ENCODE measurements around the gene PARP16. TPM values are rescaled to one million over a fixed set of nuclear protein-coding genes. Genes with fewer than 3 reads are reported as not detected.
"Not testable (repeated sequence)": the region's sequence is repeated elsewhere in the genome, so short reads cannot be mapped to it uniquely, and the experiment has no call there.

Gene PARP16
- total RNA-seq, 1 experiment from 2014 or later = 12.9 TPM

DNA sequence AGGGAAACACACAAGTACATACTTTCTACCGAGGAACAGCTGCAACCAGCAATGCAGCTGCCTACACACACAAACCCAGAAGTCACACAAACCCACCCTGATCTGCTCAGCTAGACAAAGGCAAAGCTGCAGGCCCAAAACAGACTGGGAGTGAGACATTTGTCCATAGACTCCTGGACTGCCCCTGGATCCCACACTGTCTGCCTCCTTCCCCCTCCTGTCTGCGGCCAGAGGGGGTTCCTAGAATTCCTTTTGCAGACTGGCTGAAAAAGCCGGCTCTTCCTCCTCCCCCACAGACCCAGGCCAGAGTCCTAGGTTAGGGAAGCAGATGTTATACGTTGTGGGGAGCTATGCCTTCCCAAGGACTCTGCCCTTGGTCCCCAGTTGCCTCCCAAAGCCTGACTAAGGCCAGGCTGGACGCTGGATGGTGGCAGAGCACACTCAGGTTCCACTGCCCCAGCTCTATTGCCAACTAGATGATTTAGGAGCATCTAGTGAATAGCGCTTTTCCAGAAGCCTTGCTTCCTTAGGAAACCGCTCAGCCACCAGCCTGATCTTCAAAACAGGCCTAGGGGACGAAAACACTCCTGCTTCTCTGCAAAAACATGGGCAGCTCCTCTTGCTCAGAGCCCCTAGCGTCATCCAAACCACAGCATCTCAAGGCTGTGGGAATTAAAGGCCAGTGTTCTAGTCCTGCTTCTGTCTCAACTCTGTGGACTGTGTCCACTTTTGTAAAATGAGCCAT lies 38.0 kb downstream of the PARP16 start:
- peak overlapping the region; percentile 34 for H3K27ac ChIP-seq

DNA sequence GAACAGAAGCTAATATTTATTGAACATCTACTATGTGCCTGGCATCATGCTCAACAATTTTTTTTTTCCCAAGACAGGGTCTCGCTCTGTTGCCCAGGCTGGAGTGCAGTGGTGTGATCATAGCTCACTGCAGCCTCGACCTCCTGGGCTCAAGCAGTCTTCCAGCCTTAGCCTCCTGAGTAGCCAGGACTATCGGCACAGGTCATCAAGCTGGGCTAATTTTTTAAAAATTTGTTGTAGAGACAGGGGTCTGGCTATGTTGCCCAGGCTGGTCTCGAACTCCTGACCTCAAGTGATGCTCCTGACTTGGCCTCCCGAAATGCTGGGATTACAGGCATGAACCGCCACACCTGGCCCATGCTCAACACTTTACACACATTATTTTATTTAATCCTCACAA lies 39.7 kb downstream of the PARP16 start:
- H3K4me3 ChIP-seq = no peak overlapping the region
- no peaks in the 10 kb centered on the region for H3K27me3 ChIP-seq
- DNase-seq = no peak
- H3K9me3 ChIP-seq (replicated peaks) = no peaks in the 10 kb centered on the region
- no peak overlapping the region for H3K27ac ChIP-seq
- peaks cover 31% of the 10 kb centered on the region for H3K4me1 ChIP-seq
- H3K36me3 ChIP-seq = no peaks in the 10 kb centered on the region

More for the DNA sequence above, 38.0 kb downstream of the PARP16 start:
- no peaks in the 10 kb centered on the region for H3K9me3 ChIP-seq (replicated peaks)
- H3K27me3 ChIP-seq = no peaks in the 10 kb centered on the region
- no peak overlapping the region for H3K4me3 ChIP-seq
- no peaks in the 10 kb centered on the region for H3K36me3 ChIP-seq
- peaks cover 31% of the 10 kb centered on the region for H3K4me1 ChIP-seq
- DNase-seq = peak; percentile 58 to 63

DNA sequence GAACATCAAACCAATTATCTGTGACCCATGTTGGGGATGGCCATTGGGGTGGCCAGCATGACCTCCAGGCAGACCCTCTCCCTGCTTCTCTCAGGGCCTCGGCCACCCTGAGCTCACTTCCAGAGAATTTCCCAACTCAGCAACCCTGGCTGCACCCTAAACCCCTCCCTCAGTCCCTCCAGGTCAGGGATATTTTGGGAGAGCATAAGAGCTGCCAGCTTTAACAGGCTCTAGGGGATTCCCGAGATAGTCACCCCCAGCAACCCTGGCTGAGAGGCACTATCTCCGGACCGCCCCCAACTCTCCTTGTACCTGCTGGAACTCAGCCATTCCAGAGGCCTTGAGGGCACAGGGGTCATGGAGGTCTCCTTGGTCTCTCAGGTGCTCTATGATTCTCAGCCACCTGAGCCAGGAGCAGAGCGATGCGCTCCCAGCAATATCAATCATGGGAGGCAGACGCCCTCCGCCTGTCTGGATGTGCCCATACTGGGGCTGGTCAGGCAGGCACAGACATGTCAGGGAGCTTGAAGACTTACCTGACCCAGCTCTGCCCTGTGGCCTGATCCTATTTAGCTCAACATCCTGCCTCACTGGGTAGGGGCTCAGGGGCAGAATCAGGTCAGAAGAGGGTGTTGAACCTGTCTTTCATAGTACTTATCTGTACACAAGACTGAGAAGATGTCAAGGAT lies 40.5 kb downstream of the PARP16 start:
- Histone ChIP-seq H3K9me3 (replicated peaks) (no peaks in the 10 kb centered on the region), H3K4me1 (peaks cover 31% of the 10 kb centered on the region), H3K27ac (peak overlapping the region; percentile 90), H3K27me3 (no peaks in the 10 kb centered on the region), H3K4me3 (no peak overlapping the region), H3K36me3 (no peaks in the 10 kb centered on the region)
- no peak for DNase-seq

DNA sequence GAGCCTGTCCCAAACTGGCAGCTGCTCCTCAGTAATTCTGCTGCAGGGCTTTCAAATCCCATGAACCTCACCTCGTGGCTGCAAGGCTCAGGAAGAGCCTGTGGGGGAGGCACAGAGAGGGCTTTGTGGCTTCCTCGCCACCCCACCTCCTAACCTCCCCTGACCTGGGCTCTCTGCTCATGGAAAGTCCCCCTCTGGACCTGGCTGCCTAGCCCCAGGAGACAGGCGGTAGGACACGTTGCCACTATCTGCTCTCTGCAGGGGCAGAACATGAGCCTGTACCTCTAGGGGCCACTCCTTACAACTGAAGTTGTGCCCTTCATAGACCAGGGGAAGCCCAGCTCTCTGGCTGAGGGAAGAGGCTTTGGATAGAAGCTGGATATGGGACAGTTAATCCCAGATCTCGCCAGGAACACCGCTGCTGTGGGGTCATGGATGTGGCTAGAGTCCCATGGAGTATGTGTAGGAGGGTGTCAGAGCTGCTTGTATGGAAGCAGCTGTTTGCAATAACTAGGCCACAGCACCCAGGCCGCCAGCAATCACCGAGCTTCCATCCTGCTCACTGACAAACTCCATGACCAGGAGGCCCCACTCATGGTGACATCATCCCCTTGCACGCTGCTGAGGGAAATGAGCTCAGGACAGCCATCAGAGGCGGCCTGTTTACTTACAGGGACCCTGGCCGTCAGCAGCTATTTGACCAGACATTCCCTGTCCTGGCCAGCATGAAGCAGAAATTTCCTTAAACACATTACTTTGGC lies 41.4 kb downstream of the PARP16 start:
- DNase-seq = peak; percentile 85 to 88
- H3K36me3 ChIP-seq = no peaks in the 10 kb centered on the region
- peaks cover 31% of the 10 kb centered on the region for H3K4me1 ChIP-seq
- H3K4me3 ChIP-seq = no peak overlapping the region
- H3K27ac ChIP-seq = peak overlapping the region; percentile 90
- no peaks in the 10 kb centered on the region for H3K27me3 ChIP-seq
- no peaks in the 10 kb centered on the region for H3K9me3 ChIP-seq (replicated peaks)

DNA sequence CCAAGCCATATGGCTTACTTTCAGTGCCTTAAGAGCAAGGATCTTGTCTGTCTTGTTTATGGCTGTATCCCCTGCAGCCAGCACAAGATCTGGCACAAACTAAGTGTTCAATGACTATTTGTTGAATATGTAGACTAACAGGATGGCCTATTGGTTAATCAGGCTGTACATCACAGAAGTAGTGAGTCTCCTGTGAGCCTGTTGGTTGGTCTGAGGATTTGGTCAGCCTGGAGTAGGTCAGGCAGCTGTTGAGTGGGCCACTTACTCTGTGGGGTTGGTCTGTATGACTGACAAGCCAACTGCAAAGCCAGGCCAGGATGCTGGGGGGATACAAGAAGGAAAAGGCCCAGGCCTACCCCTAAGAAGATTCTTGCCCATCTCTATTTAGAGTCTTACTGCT lies 42.0 kb downstream of the PARP16 start:
- Histone ChIP-seq H3K4me1 (peaks cover 31% of the 10 kb centered on the region), H3K36me3 (no peaks in the 10 kb centered on the region), H3K4me3 (no peak overlapping the region), H3K9me3 (replicated peaks) (no peaks in the 10 kb centered on the region), H3K27me3 (no peaks in the 10 kb centered on the region), H3K27ac (peak overlapping the region; percentile 90)
- peak; percentile 86 to 89 for DNase-seq

DNA sequence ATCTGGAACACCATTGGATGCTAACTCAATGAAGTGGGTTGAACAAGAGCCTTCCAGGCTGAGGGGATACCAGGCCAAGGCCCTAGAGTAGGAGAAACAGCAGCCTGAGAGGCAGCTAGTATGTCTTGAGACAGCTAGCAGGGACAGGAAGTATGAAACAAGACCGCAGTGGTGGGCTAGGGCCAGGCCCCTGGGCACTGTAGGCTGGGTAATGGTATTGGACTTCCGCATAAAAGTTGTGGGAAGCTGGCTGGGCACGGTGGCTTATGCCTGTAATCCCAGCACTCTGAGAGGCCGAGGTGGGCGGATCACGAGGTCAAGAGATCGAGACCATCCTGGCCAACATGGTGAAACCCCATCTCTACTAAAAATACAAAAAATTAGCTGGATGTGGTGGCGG lies 50.2 kb downstream of the PARP16 start:
- H3K27me3 ChIP-seq; H3K27ac ChIP-seq; H3K4me1 ChIP-seq; H3K36me3 ChIP-seq; H3K9me3 ChIP-seq (replicated peaks); DNase-seq; H3K4me3 ChIP-seq: not testable (repeated sequence)

DNA sequence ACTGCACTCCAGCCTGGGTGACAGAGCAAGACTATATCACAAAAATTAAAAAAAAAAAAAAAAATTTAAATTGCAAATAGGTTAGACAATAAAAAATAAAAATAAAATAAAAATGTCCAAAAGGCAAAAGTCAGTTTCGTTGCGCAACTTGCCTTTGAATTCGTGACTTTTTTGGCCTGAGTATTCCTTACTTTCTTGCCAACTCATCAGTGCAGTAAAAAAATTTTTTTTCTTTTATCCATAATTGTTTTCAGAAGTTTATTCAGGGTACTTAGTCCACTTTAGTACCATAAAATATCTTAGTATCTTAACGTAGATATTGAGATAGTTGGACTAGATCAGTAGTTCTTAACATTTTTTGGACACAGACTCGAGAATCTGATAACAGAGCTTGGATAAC lies 53.0 kb downstream of the PARP16 start:
- DNase-seq = no peak
- no peak overlapping the region for H3K4me3 ChIP-seq

DNA sequence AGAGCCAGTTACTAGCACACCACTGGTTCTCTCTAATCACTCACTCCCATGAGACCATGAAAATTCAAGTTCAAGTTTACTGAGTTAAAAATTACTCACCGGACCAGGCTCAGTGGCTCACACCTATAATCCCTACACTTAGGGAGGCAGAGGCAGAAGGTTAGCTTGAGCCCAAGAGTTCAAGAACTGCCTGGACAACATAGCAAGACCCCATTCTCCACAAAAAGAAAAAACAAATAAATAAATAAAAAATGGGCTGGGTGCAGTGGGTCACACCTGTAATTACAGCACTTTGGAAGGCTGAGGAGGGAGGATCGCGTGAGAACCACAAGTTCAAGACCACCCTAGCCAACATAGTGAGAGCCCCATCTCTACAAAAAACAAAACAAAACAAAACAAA lies 54.2 kb downstream of the PARP16 start:
- Histone ChIP-seq H3K27me3 (no peaks in the 10 kb centered on the region), H3K36me3 (no peaks in the 10 kb centered on the region), H3K9me3 (replicated peaks) (no peaks in the 10 kb centered on the region), H3K4me3 (no peak overlapping the region), H3K4me1 (no peaks in the 10 kb centered on the region), H3K27ac (no peak overlapping the region)
- no peak for DNase-seq

More for the DNA sequence above, 53.0 kb downstream of the PARP16 start:
- Histone ChIP-seq H3K36me3 (no peaks in the 10 kb centered on the region), H3K27me3 (no peaks in the 10 kb centered on the region), H3K9me3 (replicated peaks) (no peaks in the 10 kb centered on the region), H3K27ac (no peak overlapping the region), H3K4me1 (no peaks in the 10 kb centered on the region)

DNA sequence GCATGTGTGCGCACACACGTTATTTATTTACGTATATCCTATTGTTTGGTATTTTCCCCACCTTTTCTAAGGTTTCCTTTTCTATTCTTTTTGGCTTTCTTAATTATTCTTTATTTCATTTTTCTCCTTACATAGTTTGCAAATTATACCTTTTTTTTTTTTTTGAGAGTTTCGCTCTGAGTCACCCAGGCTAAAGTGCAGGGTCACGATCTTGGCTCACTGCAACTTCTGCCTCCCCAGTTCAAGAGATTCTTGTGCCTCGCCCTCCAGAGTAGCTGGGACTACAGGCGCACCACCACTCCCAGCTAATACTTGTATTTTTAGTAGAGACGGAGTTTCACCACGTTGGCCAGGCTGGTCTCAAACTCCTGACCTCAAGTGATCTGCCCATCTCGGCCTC lies 55.4 kb downstream of the PARP16 start:
- Histone ChIP-seq H3K27ac (no peak overlapping the region), H3K36me3 (no peaks in the 10 kb centered on the region), H3K27me3 (no peaks in the 10 kb centered on the region), H3K9me3 (replicated peaks) (no peaks in the 10 kb centered on the region), H3K4me1 (no peaks in the 10 kb centered on the region), H3K4me3 (no peak overlapping the region)
- no peak for DNase-seq

DNA sequence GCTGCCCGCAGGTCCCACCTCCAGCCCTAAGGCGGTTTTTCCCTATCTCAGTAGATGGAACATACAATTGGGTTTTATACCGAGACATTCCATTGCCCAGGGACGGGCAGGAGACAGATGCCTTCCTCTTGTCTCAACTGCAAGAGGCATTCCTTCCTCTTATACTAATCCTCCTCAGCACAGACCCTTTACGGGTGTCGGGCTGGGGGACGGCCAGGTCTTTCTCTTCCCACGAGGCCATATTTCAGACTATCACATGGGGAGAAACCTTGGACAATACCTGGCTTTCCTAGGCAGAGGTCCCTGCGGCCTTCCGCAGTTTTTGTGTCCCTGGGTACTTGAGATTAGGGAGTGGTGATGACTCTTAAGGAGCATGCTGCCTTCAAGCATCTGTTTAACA lies 59.8 kb downstream of the PARP16 start:
- H3K36me3 ChIP-seq; H3K9me3 ChIP-seq (replicated peaks); DNase-seq; H3K4me3 ChIP-seq; H3K27me3 ChIP-seq; H3K27ac ChIP-seq; H3K4me1 ChIP-seq: not testable (repeated sequence)

DNA sequence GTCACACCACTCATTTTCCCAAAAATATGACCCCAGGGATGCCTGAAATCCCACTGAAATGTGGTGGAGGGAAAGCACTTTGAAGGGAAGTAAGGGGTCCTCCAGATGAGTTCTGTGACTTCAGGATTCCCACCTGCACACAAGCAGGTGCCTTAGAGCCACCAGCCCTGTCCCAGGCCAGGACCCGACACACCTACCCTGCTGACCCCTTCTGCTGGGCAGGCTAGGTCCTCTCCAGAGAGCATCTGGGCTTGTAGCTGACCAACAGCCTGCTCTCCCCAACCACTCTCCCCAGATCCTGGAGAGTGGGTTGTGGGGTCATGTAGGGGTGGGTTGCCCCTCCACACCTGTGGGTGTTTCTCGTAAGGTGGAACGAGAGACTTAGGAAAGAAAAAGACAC lies 60.5 kb downstream of the PARP16 start:
- Histone ChIP-seq H3K9me3 (replicated peaks) (no peaks in the 10 kb centered on the region), H3K27me3 (no peaks in the 10 kb centered on the region), H3K27ac (no peak overlapping the region), H3K4me1 (peaks cover 7% of the 10 kb centered on the region), H3K4me3 (no peak overlapping the region), H3K36me3 (no peaks in the 10 kb centered on the region)
- DNase-seq = no peak

DNA sequence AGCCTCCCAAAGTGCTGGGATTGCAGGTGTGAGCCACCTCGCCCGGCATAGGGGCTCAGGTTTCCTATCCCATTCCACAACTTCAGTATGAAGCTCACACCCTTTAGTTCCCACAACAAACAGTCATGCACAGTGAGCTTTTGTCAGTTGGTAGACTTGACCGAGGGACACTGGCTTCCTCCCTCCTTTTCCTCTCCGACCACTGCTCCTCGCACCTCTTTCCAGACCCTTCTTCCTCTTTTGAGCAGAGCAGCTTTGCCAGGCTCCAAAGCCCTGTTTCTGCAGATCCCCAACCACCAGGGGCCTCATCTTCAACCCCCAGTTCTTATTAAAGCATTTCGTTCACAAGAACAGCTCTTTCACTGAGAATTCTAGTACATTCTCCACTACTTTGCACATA lies 62.7 kb downstream of the PARP16 start:
- Histone ChIP-seq H3K4me3 (no peak overlapping the region), H3K27ac (no peak overlapping the region), H3K27me3 (no peaks in the 10 kb centered on the region), H3K4me1 (peaks cover 7% of the 10 kb centered on the region), H3K36me3 (no peaks in the 10 kb centered on the region), H3K9me3 (replicated peaks) (no peaks in the 10 kb centered on the region)
- DNase-seq = no peak

DNA sequence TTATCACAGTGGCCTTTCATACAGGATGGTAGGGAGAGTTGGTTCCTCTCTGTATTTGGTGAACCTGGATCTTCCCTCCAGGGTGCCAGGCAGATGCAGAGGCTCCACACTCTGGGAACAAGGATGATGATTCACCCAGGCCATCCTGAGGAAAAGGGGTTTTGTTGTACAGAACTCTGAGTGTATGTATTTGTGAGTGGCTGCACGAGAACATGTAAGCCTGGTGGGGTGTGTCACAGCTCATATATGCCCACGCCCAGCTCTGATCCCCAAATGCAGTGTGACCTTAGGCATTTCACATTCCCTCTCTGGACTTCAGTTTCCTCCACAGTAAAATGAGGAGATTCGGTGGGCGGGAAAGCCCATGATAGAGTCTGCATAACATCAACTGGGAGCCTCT lies 63.8 kb downstream of the PARP16 start:
- Histone ChIP-seq H3K4me1 (peaks cover 7% of the 10 kb centered on the region), H3K9me3 (replicated peaks) (no peaks in the 10 kb centered on the region), H3K4me3 (no peak overlapping the region), H3K36me3 (no peaks in the 10 kb centered on the region), H3K27ac (no peak overlapping the region), H3K27me3 (no peaks in the 10 kb centered on the region)
- no peak for DNase-seq

DNA sequence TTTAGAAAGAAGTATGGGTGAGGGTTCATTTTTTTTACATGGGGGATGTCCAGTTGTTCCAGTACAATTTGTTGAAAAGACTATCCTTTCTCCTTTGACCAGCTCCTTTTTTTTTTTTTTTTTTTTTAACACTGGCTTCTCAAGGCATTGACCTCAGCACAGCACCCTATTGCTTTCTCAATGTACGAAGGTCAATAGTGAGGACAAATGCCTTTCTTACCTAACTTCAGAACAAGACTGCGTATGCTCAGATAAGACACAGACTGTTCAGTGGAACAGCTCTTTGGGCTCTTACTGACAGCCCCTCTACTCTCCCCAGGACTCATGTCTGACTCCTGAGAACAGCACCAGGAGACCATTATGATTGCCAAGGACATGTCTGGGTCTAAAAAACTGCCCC lies 65.0 kb downstream of the PARP16 start:
- no peak overlapping the region for H3K27ac ChIP-seq
- no peak overlapping the region for H3K4me3 ChIP-seq
- H3K36me3 ChIP-seq = no peaks in the 10 kb centered on the region
- DNase-seq = no peak
- H3K27me3 ChIP-seq = no peaks in the 10 kb centered on the region
- H3K9me3 ChIP-seq (replicated peaks) = no peaks in the 10 kb centered on the region
- peaks cover 7% of the 10 kb centered on the region for H3K4me1 ChIP-seq

DNA sequence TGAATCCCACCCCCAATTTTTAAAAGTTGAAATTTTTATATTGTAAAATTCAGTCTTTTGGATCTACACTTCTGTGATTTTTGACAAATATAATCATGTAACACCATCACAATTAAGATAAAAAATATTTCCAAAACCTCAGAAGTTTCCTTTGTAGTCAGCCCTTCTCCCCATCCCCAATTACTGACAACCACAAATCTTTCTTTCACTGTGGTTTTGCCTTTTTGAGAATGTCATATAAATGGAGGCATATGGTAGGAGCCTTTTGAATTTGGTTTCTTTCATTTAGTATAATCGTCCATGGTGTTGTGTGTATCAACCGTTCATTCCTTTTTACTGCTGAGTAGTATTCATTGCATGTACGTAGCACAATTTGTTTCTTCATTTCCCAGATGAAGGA lies 67.5 kb downstream of the PARP16 start:
- H3K9me3 ChIP-seq (replicated peaks) = no peaks in the 10 kb centered on the region
- H3K4me1 ChIP-seq = no peaks in the 10 kb centered on the region
- no peak overlapping the region for H3K4me3 ChIP-seq
- no peak for DNase-seq
- no peaks in the 10 kb centered on the region for H3K27me3 ChIP-seq
- no peak overlapping the region for H3K27ac ChIP-seq
- H3K36me3 ChIP-seq = no peaks in the 10 kb centered on the region

All from SJCRH30 (cell line).